HG03060 (cell line): ENCODE data around the gene RCN1.
"Not testable (repeated sequence)": the region's sequence is repeated elsewhere in the genome, so short reads cannot be mapped to it uniquely, and the experiment has no call there.

Experiments used
- ATAC-seq: cut with Tn5 transposase; IDR thresholded peaks from one replicate; pipeline ENCODE4 v1.9.1; 2021; ENCODE audit warnings: low read depth, moderate number of reproducible peaks; ENCODE audit not compliant: unreplicated experiment

The RCN1 gene

GRCh38 chr11:32090545-32091370 is at the start of gene RCN1:
TSS of gene RCN1 (plus strand) at chr11:32091074. CDS start at chr11:32091197, 123 bp downstream.
- ATAC-seq, result no peak

GRCh38 chr11:32043737-32044136 is 47.1 kb upstream of the RCN1 start:
- no peak for ATAC-seq

- no peak for ATAC-seq
Measured at GRCh38 chr11:32044158-32044863, 46.6 kb upstream of the RCN1 start.

- ATAC-seq, result no peak
Measured at GRCh38 chr11:32045456-32045855, 45.4 kb upstream of the RCN1 start.

- ATAC-seq, result no peak
Measured at GRCh38 chr11:32050264-32050663, 40.6 kb upstream of the RCN1 start.

- ATAC-seq, result no peak
Measured at GRCh38 chr11:32052215-32052614, 38.7 kb upstream of the RCN1 start.

GRCh38 chr11:32053151-32053888 is 37.6 kb upstream of the RCN1 start:
- ATAC-seq, result no peak

GRCh38 chr11:32055861-32056260 is 35.0 kb upstream of the RCN1 start:
- ATAC-seq, result no peak

- ATAC-seq, result no peak
Measured at GRCh38 chr11:32056438-32056837, 34.4 kb upstream of the RCN1 start.

- no peak for ATAC-seq
Measured at GRCh38 chr11:32059686-32060462, 31.0 kb upstream of the RCN1 start.

- ATAC-seq, result no peak
Measured at GRCh38 chr11:32062540-32062939, 28.3 kb upstream of the RCN1 start.

GRCh38 chr11:32063031-32063430 is 27.8 kb upstream of the RCN1 start:
- not testable (repeated sequence) for ATAC-seq

GRCh38 chr11:32065865-32066629 is 24.8 kb upstream of the RCN1 start:
- no peak for ATAC-seq

- no peak for ATAC-seq
Measured at GRCh38 chr11:32068134-32068870, 22.6 kb upstream of the RCN1 start.

- no peak for ATAC-seq
Measured at GRCh38 chr11:32069361-32070058, 21.4 kb upstream of the RCN1 start.

GRCh38 chr11:32070692-32071091 is 20.2 kb upstream of the RCN1 start:
- ATAC-seq, result no peak

GRCh38 chr11:32071811-32072210 is 19.1 kb upstream of the RCN1 start:
- ATAC-seq, result no peak

- ATAC-seq, result no peak
Measured at GRCh38 chr11:32072872-32073643, 17.8 kb upstream of the RCN1 start.
